Sigmoid colon (tissue), 7 donors: ENCODE data around the gene NIPA2. TPM values are rescaled to one million over a fixed set of nuclear protein-coding genes. Genes with fewer than 3 reads are reported as not detected.
"Not testable (repeated sequence)": the region's sequence is repeated elsewhere in the genome, so short reads cannot be mapped to it uniquely, and the experiment has no call there.

Source experiments
- DNase-seq: peaks from one replicate; pipeline ENCODE4 v3.0.0-alpha.2; 2019
- H3K27ac ChIP-seq, 4 donors: fragments of 200-600 bp; sonication (generic); one replicate each; pipeline ENCODE4 v1.5.1; 2016 to 2019; ENCODE audit warnings: mild to moderate bottlenecking in 1 of 4
- H3K27me3 ChIP-seq, 3 donors: fragments of 200-600 bp; sonication (generic); one replicate each; pipeline ENCODE4 v1.5.1; 2019; ENCODE audit warnings: mild to moderate bottlenecking in 1 of 3
- H3K36me3 ChIP-seq, 4 donors: fragments of 200-600 bp; sonication (generic); one replicate each; pipeline ENCODE4 v1.5.1; 2016 to 2019
- H3K4me1 ChIP-seq, 4 donors: fragments of 200-600 bp; sonication (generic); one replicate each; pipeline ENCODE4 v1.5.1; 2017 to 2019
- H3K4me3 ChIP-seq, 4 donors: fragments of 200-600 bp; sonication (generic); one replicate each; pipeline ENCODE4 v1.5.1; 2017 to 2019; ENCODE audit warnings: mild to moderate bottlenecking in 2 of 4, moderate library complexity in 1 of 4
- H3K9me3 ChIP-seq, 4 donors: fragments of 200-600 bp in 3 of 4; sonication (generic) in 3 of 4; one replicate each; pipeline versions ENCODE4 v1.5.1 to v1.6.1; 2013 to 2019
- CTCF ChIP-seq, 4 experiments: fragments of 450-650 bp in 3 of 4; fragments of 200-600 bp in 1 of 4; IDR thresholded peaks; one replicate each; pipeline ENCODE4 v1.5.1; 2016 to 2019; ENCODE audit warnings: antibody characterized with exemption in 4 of 4, mild to moderate bottlenecking in 3 of 4, moderate library complexity in 2 of 4
- EP300 ChIP-seq, 4 donors: sonication (generic); formaldehyde crosslinking; IDR thresholded peaks; one replicate each; pipeline ENCODE4 v1.6.1; 2017; ENCODE audit warnings: antibody characterized with exemption in 4 of 4
- POLR2A ChIP-seq, 2 donors: fragments of 450-650 bp; IDR thresholded peaks; one replicate each; pipeline ENCODE4 v1.6.1; 2016; ENCODE audit warnings: antibody characterized with exemption in 2 of 2, mild to moderate bottlenecking in 2 of 2, moderate library complexity in 2 of 2
- POLR2AphosphoS5 ChIP-seq, 4 donors: sonication (generic); formaldehyde crosslinking; IDR thresholded peaks; one replicate each; pipeline ENCODE4 v1.6.1; 2017; ENCODE audit warnings: antibody characterized with exemption in 4 of 4
- WGBS, 2 donors: extraction: QIAGEN DNeasy Blood & Tissue Kit; methylation state at CpG; one replicate each; pipeline ENCODE4 v1.1.7; 2013; 5-methylcytosine and 5-hydroxymethylcytosine counted together
- intact Hi-C: fragments of 100-400 bp; cut with DNase I; formaldehyde crosslinking; loops from one replicate; pipeline ENCODE4 v1.15.1; 2023
- polyA plus RNA-seq, 3 donors: library from polyadenylated mRNA; stranded (reverse); fragments of 200-250 nt; gene quantifications; one replicate each; pipeline ENCODE4 v1.2.3, GENCODE V29; 2013
- total RNA-seq, 4 donors: library from RNA; depleted of rRNA; stranded (reverse); fragments of >200 nt; gene quantifications; one replicate each; pipeline ENCODE4 v1.1.0, GENCODE V29; 2016
- donor health status: healthy with polysubstance abuse.
- donor health status: Bipolar disorder and iron deficiency.
- donor health status: healthy.

The NIPA2 gene
- total and polyA plus RNA-seq, 7 donors: 15.0 to 47.1 (median 25.5) TPM

DNA sequence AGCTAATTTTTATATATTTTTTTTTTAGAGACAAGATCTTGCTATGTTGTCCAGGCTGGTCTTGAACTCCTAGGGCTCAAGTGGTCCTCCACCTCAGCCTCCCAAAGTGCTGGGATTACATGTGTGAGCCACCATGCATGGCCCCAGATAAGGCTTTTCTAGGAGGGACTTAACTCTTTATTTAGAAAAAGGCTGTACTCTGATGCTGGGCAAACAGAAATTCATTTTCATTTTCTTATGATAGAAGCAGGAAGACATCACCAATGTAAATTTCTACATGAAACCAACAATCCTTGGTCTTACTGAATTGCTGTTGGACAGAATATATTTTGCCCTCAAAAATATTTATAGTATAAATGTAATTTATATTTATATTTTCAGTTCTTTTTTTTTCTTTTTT lies 42.4 kb upstream of the NIPA2 start:
- no peak overlapping the region for H3K4me3 ChIP-seq
- DNase-seq: no peak
- intact Hi-C loops: no loop called here
- no peaks in the 10 kb centered on the region for H3K9me3 ChIP-seq
- TF ChIP-seq EP300 (IDR thresholded peaks at IDR 0.05) (no peak), CTCF (IDR thresholded peaks at IDR 0.05) (no peak), POLR2A (IDR thresholded peaks at IDR 0.05) (no peak), POLR2AphosphoS5 (IDR thresholded peaks at IDR 0.05) (no peak)
- no peak overlapping the region for H3K27ac ChIP-seq
- H3K4me1 ChIP-seq: no peaks in the 10 kb centered on the region
- no peaks in the 10 kb centered on the region for H3K27me3 ChIP-seq
- no peaks in the 10 kb centered on the region for H3K36me3 ChIP-seq

- no peaks in the 10 kb centered on the region for H3K9me3 ChIP-seq
- no peaks in the 10 kb centered on the region for H3K4me1 ChIP-seq
- no peaks in the 10 kb centered on the region for H3K27me3 ChIP-seq
- TF ChIP-seq EP300 (IDR thresholded peaks at IDR 0.05) (no peak), POLR2A (IDR thresholded peaks at IDR 0.05) (no peak), POLR2AphosphoS5 (IDR thresholded peaks at IDR 0.05) (no peak), CTCF (IDR thresholded peaks at IDR 0.05) (no peak)
- H3K4me3 ChIP-seq: no peak overlapping the region
- no peaks in the 10 kb centered on the region for H3K36me3 ChIP-seq
- WGBS, 2 donors: 91% methylated on average over 2 of the region's 2 CpGs
- H3K27ac ChIP-seq: no peak overlapping the region
- DNase-seq: no peak
- intact Hi-C loops: no loop called here
Observed at GRCh38 chr15:22799902-22800301, 38.6 kb upstream of the NIPA2 start.

DNA sequence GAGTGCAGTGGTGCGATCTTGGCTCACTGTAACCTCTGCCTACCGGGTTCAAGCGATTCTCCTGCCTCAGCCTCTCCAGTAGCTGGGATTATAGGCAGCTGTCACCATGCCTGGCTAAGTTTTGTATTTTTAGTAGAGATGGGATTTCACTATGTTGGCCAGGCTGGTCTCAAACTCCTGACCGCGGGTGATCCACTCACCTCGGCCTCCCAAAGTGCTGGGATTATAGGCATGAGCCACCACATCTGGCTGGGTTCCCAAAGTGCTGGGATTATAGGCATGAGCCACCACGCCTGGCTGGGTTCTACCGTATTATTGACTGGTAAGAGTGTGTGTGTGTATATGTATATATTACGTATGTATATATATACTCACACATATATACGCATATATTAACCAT lies 35.5 kb upstream of the NIPA2 start:
- WGBS, 2 donors: 91 to 93% methylated on average over 10 of the region's 10 CpGs
- H3K4me3 ChIP-seq, intact Hi-C loops, H3K27me3 ChIP-seq, H3K9me3 ChIP-seq, H3K4me1 ChIP-seq, H3K36me3 ChIP-seq, DNase-seq, H3K27ac ChIP-seq: not testable (repeated sequence)

GRCh38 chr15:22806156-22806555 lies 32.3 kb upstream of the NIPA2 start:
- DNase-seq: no peak

DNA sequence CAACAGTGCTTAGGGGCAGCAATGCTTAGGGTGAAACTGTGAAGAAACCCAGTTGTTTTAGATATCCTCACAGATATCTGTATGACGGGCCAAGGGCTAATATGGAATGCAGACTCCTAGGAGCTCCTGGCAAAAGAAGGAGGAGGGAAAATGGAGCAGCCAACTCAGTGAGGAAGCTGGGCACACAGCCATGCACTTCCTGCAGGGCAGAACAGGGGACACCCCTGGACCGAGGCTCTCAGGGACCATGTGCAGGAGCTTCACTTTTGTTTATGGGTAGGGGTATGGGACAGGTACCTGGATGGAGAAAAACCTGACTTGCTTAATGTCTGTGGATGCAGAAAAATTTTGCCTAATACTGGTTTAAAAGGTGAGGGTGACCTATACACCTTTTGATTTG lies 31.8 kb upstream of the NIPA2 start:
- intact Hi-C loops: no loop called here
- TF ChIP-seq POLR2A (IDR thresholded peaks at IDR 0.05) (no peak), CTCF (IDR thresholded peaks at IDR 0.05) (no peak), EP300 (IDR thresholded peaks at IDR 0.05) (no peak)
- Histone ChIP-seq H3K4me3 (no peak overlapping the region), H3K27me3 (no peaks in the 10 kb centered on the region), H3K9me3 (no peaks in the 10 kb centered on the region), H3K27ac (no peak overlapping the region), H3K4me1 (peaks cover 0 to 6% (median 3%) of the 10 kb centered on the region in 4 donors), H3K36me3 (peaks cover 0 to 5% (median 0%) of the 10 kb centered on the region in 4 donors)
- 75 to 77% methylated on average over 2 of the region's 2 CpGs for WGBS, 2 donors
- DNase-seq: no peak

More at GRCh38 chr15:22806156-22806555, 32.3 kb upstream of the NIPA2 start:
- WGBS, 2 donors: 82 to 86% methylated on average over 11 of the region's 11 CpGs
- intact Hi-C loops: no loop called here
- no peak overlapping the region for H3K27ac ChIP-seq
- peaks cover 0 to 5% (median 0%) of the 10 kb centered on the region in 4 donors for H3K36me3 ChIP-seq
- H3K9me3 ChIP-seq: no peaks in the 10 kb centered on the region
- H3K27me3 ChIP-seq: no peaks in the 10 kb centered on the region
- no peak for TF ChIP-seq EP300 (IDR thresholded peaks at IDR 0.05)
- no peak for TF ChIP-seq CTCF (IDR thresholded peaks at IDR 0.05)
- peaks cover 0 to 6% (median 3%) of the 10 kb centered on the region in 4 donors for H3K4me1 ChIP-seq
- no peak overlapping the region for H3K4me3 ChIP-seq

DNA sequence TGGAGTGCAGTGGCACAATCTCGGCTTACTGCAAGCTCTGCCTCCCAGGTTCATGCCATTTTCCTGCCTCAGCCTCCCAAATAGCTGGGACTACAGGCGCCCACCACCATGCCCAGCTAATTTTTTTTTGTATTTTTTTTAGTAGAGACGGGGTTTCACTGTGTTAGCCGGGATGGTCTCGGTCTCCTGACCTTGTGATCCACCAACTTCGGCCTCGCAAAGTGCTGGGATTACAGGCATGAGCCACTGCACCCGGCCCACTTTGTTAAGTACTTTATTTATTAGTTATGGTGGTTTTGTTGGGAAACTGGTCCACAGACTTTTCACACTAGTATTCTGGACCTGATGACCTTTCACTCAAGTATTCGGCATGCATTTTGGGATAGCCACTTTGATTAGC lies 30.6 kb upstream of the NIPA2 start:
- H3K36me3 ChIP-seq, DNase-seq, H3K4me1 ChIP-seq, H3K27ac ChIP-seq, H3K4me3 ChIP-seq, H3K9me3 ChIP-seq, H3K27me3 ChIP-seq, intact Hi-C loops: not testable (repeated sequence)
- WGBS, 2 donors: 80 to 92% methylated on average over 9 of the region's 9 CpGs
